ENCODE measurements around the gene MRFAP1L1. TPM values are rescaled to one million over a fixed set of nuclear protein-coding genes. Genes with fewer than 3 reads are reported as not detected.

MRFAP1L1 gene
- total and polyA plus RNA-seq, 9 of the 15 experiments (the other 6 are each of a cell fraction or from before 2014, with no cell fraction given): 37.6 to 111 (median 83.8) TPM

DNA sequence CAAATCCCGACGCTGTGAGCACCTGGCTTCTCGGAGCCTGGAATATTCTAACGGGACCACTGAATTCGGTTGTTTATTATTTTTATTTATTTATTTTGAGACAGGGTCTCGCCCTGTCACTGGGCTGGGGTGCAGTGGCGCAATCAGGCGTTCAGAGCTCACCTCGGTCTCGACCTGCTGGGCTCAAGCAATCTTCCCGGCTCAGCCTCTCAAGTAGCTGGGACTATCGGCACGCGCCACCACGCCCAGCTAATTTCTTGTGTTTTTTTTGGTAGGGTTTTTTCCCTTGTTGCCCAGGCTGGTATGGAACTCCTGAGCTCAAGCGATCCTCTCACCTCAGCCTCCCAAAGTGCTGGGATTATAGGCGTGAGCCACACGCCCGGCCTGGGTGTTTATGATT lies 37.5 kb downstream of the MRFAP1L1 start:
- intact Hi-C loops (cut with micrococcal nuclease): no loop called here
- ChIA-PET CTCF (ENCODE audit: low intra/inter-chr PET ratio) (no interaction called here), POLR2A (interaction anchor here (0.9 to 4.7 kb wide), 4 partner anchors 9 to 30 kb away, joined by 3 to 40 read pairs (median 39); partner anchors contain the start of gene MRFAP1)
- no TSS peak for BruUV-seq (replicated peaks)
- in situ Hi-C loops (cut with MboI): no loop called here
- Histone ChIP-seq H4K20me1 (replicated peaks; ENCODE audit: control insufficient read depth, insufficient read depth, low read length) (peaks cover 24% of the 10 kb centered on the region; the same call in 1 of the 2 replicates), H3K4me2 (ENCODE audit: insufficient read depth, low read length) (no peak overlapping the region), H3K4me1 (replicated peaks in 1 of 2; ENCODE audit: control insufficient read depth in 2 of 2, insufficient read depth in 2 of 2, low read length in 2 of 2) (peaks cover 21 to 31% of the 10 kb centered on the region in 2 experiments), H3K79me2 (ENCODE audit: control insufficient read depth, insufficient read depth, low read length) (peaks cover 33% of the 10 kb centered on the region), H3K4me3 (no peak overlapping the region), H3K27ac (ENCODE audit: extremely low read depth, low read depth, low read length) (no peak overlapping the region), H3K9ac (ENCODE audit: insufficient read depth in 1 of 2, low read depth in 2 of 2, low read length in 2 of 2) (no peak overlapping the region), H3K36me3 (ENCODE audit: control insufficient read depth, insufficient read depth, low read length) (peaks cover 24% of the 10 kb centered on the region), H3K9me3 (replicated peaks; ENCODE audit: control insufficient read depth, insufficient read depth, low read depth, low read length) (no peaks in the 10 kb centered on the region; the same call in 1 of the 2 replicates), H3K27me3 (ENCODE audit: control insufficient read depth in 2 of 2, insufficient read depth in 2 of 2, low read length in 2 of 2) (no peaks in the 10 kb centered on the region), H2AFZ (ENCODE audit: low read depth, low read length) (no peak overlapping the region), H3K9me1 (ENCODE audit: control insufficient read depth, insufficient read depth, low read length) (no peaks in the 10 kb centered on the region)
- 95% methylated on average over 18 of the region's 19 CpGs for WGBS (ENCODE audit: insufficient coverage, low coverage, missing lambda C conversion rate)
- FAIRE-seq (no peak), ATAC-seq (no peak), DNase-seq (ENCODE audit: extremely low read depth in 1 of 4, low spot score in 3 of 4) (no peak)
- no peak for TF ChIP-seq EWSR1 (IDR thresholded peaks at IDR 0.05; ENCODE audit: borderline replicate concordance, low read depth, partially characterized antibody)
- TF ChIP-seq ARID2 (IDR thresholded peaks at IDR 0.05): no peak
- TF ChIP-seq, protein P1, sequence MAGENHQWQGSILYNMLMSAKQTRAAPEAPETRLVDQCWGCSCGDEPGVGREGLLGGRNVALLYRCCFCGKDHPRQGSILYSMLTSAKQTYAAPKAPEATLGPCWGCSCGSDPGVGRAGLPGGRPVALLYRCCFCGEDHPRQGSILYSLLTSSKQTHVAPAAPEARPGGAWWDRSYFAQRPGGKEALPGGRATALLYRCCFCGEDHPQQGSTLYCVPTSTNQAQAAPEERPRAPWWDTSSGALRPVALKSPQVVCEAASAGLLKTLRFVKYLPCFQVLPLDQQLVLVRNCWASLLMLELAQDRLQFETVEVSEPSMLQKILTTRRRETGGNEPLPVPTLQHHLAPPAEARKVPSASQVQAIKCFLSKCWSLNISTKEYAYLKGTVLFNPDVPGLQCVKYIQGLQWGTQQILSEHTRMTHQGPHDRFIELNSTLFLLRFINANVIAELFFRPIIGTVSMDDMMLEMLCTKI (IDR thresholded peaks at IDR 0.05; ENCODE audit: partially characterized antibody): no peak
- TF ChIP-seq, protein P2, sequence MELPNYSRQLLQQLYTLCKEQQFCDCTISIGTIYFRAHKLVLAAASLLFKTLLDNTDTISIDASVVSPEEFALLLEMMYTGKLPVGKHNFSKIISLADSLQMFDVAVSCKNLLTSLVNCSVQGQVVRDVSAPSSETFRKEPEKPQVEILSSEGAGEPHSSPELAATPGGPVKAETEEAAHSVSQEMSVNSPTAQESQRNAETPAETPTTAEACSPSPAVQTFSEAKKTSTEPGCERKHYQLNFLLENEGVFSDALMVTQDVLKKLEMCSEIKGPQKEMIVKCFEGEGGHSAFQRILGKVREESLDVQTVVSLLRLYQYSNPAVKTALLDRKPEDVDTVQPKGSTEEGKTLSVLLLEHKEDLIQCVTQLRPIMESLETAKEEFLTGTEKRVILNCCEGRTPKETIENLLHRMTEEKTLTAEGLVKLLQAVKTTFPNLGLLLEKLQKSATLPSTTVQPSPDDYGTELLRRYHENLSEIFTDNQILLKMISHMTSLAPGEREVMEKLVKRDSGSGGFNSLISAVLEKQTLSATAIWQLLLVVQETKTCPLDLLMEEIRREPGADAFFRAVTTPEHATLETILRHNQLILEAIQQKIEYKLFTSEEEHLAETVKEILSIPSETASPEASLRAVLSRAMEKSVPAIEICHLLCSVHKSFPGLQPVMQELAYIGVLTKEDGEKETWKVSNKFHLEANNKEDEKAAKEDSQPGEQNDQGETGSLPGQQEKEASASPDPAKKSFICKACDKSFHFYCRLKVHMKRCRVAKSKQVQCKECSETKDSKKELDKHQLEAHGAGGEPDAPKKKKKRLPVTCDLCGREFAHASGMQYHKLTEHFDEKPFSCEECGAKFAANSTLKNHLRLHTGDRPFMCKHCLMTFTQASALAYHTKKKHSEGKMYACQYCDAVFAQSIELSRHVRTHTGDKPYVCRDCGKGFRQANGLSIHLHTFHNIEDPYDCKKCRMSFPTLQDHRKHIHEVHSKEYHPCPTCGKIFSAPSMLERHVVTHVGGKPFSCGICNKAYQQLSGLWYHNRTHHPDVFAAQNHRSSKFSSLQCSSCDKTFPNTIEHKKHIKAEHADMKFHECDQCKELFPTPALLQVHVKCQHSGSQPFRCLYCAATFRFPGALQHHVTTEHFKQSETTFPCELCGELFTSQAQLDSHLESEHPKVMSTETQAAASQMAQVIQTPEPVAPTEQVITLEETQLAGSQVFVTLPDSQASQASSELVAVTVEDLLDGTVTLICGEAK (IDR thresholded peaks at IDR 0.05): no peak
- TF ChIP-seq, protein P2 (CRISPR knock-in tag; IDR thresholded peaks at IDR 0.05): no peak
- TF ChIP-seq MTA1 (IDR thresholded peaks at IDR 0.05; ENCODE audit: borderline replicate concordance): no peak
- no peak for TF ChIP-seq HDAC6 (IDR thresholded peaks at IDR 0.05; ENCODE audit: low read depth, low read length)
- no peak for TF ChIP-seq XRCC4 (IDR thresholded peaks at IDR 0.05; ENCODE audit: extremely low read depth, insufficient read depth, insufficient read length)
- TF ChIP-seq ZNF644 (tag; IDR thresholded peaks at IDR 0.05; ENCODE audit: low read depth): no peak
- no peak for TF ChIP-seq ETV5 (CRISPR knock-in tag; IDR thresholded peaks at IDR 0.05; ENCODE audit: low read depth)
- TF ChIP-seq ZNF197 (CRISPR knock-in tag; IDR thresholded peaks at IDR 0.05; ENCODE audit: low read depth): no peak
- TF ChIP-seq ZNF668 (CRISPR knock-in tag; IDR thresholded peaks at IDR 0.05): no peak
